ENCODE results near the gene APCS.

GRCh38 chr1:159577446-159577845, 10.2 kb upstream of the APCS start:
- no peak for TF ChIP-seq MAX (IDR thresholded peaks at IDR 0.05)
- TF ChIP-seq TCF12 (IDR thresholded peaks at IDR 0.05; ENCODE audit: low read depth): no peak
- no peak for TF ChIP-seq YY1 (IDR thresholded peaks at IDR 0.05; ENCODE audit: low read depth)
- no peak for TF ChIP-seq RAD21 (IDR thresholded peaks at IDR 0.05; ENCODE audit: low read depth)
- TF ChIP-seq NFIC (IDR thresholded peaks at IDR 0.05): no peak
- no peak for TF ChIP-seq CEBPB (IDR thresholded peaks at IDR 0.05)
- TF ChIP-seq TAF1 (IDR thresholded peaks at IDR 0.05; ENCODE audit: low read depth): no peak
- TF ChIP-seq, protein P1, sequence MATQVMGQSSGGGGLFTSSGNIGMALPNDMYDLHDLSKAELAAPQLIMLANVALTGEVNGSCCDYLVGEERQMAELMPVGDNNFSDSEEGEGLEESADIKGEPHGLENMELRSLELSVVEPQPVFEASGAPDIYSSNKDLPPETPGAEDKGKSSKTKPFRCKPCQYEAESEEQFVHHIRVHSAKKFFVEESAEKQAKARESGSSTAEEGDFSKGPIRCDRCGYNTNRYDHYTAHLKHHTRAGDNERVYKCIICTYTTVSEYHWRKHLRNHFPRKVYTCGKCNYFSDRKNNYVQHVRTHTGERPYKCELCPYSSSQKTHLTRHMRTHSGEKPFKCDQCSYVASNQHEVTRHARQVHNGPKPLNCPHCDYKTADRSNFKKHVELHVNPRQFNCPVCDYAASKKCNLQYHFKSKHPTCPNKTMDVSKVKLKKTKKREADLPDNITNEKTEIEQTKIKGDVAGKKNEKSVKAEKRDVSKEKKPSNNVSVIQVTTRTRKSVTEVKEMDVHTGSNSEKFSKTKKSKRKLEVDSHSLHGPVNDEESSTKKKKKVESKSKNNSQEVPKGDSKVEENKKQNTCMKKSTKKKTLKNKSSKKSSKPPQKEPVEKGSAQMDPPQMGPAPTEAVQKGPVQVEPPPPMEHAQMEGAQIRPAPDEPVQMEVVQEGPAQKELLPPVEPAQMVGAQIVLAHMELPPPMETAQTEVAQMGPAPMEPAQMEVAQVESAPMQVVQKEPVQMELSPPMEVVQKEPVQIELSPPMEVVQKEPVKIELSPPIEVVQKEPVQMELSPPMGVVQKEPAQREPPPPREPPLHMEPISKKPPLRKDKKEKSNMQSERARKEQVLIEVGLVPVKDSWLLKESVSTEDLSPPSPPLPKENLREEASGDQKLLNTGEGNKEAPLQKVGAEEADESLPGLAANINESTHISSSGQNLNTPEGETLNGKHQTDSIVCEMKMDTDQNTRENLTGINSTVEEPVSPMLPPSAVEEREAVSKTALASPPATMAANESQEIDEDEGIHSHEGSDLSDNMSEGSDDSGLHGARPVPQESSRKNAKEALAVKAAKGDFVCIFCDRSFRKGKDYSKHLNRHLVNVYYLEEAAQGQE (IDR thresholded peaks at IDR 0.05; ENCODE audit: low read depth): no peak
- no peak for TF ChIP-seq FOXM1 (IDR thresholded peaks at IDR 0.05; ENCODE audit: borderline replicate concordance, low read depth)
- no peak for TF ChIP-seq EP300 (IDR thresholded peaks at IDR 0.05; ENCODE audit: borderline replicate concordance)
- TF ChIP-seq ZBTB7A (IDR thresholded peaks at IDR 0.05; ENCODE audit: low read depth): no peak
- TF ChIP-seq EGR1 (IDR thresholded peaks at IDR 0.05): no peak
